Activated CD4-positive, alpha-beta T cell treated with anti-CD3 and anti-CD28 coated beads for 4 hours (primary cell): ENCODE measurements around the gene AIFM1.

Experiments
- DNase-seq, 2 donors: peaks; one replicate each; pipeline ENCODE4 v3.0.0-alpha.2; 2020

Gene AIFM1

DNA sequence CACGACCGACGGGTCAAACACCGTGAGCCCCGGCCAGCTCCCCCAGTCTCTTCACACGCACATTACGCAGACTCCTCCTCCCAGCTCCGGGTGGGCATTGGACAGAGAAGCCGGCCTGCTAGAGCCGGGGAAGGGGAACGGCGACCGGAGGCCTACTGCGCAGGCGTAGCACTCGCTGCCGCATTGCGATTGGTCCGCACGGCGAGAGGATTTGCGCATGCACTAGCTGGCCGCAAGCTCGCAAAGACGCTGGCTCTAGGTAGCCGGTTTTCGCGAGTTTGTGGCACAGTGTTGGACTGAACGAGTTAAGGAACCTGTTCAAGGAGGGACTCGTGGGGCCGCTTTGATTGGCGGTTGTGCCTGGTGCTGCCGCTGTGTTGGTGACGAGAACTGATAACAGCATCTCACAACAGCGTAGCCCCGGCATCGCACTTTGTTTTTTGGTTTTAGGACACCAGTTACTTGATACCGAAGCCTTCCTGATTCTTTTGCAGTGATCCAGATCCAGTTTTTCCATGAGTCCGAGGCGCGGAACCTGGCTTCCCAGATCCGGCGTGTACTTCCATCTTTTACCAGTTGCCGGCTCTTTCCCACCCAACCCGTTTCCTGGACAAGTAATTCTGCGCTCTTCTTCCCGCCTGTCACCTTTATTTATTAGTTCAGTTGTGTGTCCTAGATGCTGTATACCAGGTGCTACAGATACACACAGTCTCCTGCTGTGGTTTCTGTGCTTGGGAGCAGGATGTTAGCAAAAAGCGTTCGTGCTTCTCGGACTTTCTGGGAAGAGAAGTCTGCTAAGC, at the start of gene AIFM1:
Gene AIFM1 (minus strand): TSS at position 139 of the 800 bp plus-strand sequence. CDS start 185 bp downstream, outside the sequence.
- peak; percentile 77 to 82 for DNase-seq

DNA sequence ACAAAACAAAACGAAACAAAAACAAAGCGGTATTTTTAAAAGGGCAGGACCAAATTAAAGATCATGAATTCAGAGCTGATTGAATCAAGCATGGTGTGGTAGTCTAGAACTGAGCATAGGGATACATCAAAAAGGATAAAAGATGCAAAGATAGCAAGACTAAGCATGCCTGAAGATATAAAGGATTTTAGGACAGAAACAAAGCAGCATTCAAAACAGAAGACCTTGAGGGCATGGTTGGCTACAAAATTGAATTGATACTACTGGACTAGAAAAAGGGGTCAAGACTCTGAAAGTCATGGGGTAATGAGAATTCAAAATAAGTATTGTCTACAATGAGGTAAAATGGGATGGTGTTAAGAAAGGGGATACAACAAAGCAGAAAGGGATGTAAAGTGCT, 47.7 kb upstream of the AIFM1 start:
- DNase-seq: no peak

DNA sequence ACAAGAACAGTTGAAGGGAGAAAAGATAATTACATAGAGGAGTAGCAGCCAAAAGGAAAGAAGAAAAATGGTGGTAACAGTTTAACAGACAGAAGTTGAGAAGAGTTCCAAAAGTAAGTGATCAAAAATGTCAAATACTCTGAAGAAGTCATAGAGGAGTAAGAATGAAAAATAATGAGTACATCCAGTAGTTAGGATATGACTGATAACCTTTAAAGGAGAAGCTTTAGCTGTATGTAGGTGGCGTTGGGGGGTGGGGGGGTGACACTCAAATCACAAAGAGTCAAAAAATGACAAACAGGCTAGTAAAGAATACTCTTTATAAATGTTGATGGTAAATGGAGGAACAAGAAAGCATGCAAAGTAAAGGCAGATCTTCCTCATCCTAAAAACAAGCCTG, 46.7 kb upstream of the AIFM1 start:
- DNase-seq: no peak

DNA sequence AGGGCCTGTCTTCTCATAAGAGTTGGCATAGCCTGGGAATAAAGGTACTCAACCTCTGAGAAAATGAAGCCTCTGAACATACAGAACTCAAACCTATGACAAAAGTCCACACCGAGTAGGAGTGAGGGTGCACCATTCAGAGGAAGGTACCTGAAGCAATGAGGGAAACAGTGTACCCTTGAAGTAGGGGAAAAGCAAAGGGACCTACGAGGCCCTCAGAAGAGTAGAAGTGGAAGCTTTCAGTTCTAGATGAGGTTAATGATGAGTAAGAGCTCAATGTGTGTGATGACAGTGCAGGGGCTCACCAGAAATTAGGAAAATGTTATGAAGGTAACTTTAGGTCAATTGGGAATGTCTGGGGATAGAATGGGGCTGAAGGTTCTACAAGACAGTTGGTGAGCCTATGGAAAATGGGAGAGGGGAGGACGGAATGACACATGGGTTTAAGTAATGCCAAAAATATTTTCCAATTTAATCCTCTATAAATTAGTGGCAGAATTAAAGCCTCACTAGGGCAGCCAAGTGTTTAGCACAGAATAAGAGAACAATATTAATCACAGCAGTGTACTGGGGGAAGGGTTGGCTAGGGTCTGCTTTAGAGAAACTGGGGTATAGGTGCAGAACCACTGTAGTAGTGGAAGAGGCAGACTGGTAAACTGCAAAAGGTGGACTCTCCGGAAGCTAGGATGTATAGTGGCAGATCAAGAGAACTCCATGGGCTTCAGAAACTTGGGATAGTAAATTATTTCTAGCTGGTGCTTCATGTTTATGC, 46.0 kb upstream of the AIFM1 start:
- DNase-seq: no peak

DNA sequence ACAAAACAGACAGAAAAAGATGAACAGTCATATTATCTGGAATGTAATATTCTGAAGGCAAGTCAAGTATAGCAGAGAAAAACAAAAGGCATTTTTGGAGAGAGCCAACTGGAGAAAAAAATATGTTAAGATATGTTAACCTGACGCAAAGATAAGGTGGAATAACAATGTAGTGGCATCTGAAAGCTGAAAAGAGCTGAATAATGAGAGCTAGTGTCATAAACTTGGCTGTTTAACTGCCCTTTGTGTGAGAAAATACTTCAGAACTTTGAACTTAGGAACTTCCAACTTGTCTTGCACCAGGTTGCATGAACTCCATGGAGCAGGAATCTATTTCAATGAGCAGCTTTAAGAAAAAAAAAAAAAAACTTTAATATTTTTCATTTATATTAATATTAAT, 39.0 kb upstream of the AIFM1 start:
- DNase-seq: no peak

DNA sequence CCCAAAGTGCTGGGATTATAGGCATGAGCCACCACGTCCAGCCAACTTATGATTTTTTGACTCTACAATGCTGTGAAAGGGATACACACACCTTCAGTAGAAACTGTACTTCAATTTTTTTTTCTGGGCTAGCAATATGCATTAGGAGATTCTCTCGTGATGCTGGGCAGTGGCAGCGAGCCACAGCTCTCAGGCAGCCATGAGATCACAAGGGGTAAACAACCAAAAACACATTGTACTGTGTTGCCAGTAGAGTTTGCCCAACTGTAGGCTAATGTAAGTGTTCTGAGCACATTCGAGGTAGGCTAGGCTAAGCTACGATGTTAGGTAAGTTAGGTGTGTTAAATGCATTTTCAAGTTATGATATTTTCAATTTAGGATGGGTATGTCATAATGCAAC, 31.8 kb upstream of the AIFM1 start:
- no peak for DNase-seq

DNA sequence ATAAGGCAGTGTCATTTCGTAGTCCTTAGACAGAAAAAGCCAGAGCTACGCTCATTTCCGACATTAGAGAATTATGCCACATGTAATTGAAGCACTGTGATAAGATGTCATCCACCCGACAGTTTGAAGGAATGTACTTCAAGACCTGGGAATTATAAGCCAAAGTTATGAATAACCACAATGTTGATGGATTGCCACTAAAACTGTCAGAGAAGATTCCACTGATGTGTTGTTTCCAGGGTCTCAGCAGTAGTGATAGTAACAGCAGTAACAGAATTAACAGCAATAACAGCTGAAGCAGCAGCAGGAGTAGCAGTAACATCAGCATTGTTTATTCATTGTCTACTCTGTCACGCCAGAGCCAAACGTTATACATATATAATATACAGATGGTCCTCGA, 30.8 kb upstream of the AIFM1 start:
- DNase-seq: no peak

DNA sequence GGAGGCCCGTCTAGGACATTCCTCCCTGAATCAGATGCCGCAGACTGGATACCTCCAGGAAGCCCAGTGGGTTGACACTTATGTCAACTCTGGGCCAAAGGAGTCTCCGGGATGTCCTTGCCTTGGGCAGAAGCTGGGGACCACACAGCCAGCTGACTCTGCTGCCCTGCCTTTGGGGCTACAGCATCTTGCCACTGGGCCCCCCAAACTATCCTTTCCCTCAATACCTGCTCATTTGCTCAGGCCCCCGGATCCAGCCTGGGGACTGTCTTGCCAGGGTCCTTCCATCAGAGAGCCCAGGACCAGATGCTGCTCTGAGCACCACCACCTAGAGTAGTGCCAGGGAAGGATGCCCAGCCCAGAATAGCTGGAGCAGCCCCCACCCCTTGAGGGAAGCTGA, 25.2 kb upstream of the AIFM1 start:
- no peak for DNase-seq

DNA sequence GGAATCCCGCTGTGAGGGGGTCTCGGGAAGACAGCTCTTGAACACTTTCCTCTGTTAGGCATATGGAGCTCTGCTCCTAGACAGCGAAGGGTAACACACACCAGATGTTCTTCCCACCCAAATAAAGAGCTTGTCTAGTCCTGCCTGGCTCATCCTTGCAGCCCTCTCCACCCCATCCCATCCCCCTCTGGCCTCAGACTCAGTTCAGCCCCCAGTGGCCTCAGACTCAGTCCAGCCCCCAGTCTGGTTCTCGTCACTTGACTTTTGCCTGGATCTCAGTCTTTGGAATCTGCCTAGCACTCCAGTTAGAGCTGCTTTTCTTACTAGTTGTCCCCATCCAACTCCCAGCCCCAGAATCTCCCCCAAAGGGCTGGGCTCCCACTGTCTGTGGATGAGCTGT, 21.0 kb upstream of the AIFM1 start:
- no peak for DNase-seq

DNA sequence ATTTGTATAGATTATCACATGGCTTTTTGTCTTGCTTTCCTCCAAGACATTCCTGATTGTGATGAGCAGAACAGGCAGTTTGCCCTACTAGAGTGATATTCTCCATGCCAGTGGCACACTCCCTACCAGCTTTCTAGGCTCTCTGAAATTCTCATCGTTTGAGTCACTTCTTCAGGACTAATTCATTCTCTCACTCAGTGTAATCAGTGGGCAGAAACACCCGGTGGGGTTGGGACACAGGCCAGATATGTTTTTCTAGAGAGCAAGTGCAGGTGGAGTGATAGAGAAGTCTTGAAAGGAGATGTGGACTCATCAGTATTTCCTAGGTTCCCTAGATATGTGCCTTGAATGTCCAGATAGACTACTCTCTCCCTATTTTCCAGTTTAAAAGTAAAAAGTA, 19.2 kb upstream of the AIFM1 start:
- DNase-seq: no peak

DNA sequence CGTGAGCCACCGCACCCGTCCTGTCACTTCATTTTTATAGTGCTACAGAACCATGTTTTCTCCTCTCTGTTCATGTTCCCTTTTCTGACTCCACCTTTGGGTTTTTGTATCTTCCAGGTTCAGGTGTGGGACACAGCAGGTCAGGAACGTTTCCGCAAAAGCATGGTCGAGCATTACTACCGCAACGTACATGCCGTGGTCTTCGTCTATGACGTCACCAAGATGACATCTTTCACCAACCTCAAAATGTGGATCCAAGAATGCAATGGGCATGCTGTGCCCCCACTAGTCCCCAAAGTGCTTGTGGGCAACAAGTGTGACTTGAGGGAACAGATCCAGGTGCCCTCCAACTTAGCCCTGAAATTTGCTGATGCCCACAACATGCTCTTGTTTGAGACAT, 18.5 kb upstream of the AIFM1 start:
- DNase-seq: no peak

DNA sequence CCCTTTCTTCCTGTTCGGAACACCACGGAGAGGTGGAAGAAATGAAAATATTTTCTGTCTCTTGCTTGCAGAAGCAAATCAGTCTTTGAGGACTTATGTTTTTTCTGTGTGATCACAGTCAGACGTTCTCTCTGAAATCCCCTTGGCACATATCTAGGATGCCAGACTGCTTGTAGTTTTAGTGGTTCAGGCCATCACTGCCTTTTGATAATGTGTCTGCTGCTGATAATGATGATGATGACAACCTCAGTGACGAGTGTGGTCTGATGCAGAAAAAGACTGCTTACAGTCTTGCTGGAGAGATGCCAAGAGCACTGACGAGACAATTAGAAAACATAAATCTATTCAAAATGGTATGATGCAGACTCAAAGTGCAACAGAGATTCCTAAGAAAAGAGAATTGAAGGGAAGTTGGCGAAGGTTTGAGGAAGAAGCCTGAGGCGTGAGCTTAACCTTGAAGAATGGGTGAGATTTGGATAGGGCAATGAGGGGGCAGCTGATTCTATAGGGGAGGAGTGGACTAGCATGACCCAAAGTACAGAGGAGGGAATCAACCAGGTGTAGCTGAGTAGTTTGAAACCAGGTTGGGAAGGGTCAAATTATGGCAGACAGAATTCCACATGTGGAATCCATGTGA, 14.1 kb upstream of the AIFM1 start:
- no peak for DNase-seq

DNA sequence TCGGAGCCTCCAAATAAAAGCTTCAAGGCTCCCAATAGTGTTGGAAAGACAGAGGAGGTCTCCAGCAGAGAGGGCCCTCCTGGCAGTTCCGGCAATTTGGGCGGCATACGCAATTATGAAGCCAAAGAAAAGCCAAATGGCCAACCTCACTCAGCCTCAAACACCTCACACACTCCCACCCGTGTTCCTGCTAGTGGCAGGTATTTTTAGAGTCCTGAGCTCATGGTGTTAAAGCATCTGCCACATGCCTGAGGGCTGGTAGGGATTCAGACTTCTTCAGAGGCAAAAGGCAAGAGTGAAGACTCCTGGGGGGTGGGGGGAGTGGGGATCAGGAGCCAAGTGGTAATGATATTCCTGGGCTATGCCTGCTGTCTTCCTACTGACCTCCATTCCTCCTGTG, 13.5 kb upstream of the AIFM1 start:
- no peak for DNase-seq

DNA sequence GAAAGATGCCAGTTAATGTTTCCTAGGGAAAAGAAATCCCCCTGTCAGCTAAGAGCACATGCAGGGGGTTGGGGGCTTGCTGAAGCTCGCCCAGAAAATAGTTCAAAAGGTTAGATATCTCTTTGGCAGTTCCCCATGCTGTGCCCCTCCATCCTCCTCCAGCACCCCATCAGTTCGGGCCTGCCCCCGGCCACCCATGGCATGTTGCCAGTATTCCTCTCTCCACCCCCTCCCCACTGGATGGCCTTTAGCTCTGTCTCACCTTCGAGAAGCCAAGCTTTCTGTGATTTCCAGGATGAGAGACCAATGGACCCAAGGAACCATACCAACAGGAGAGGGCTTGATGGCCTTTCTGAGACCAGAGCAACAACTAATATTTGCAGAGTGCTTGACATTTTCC, 11.3 kb upstream of the AIFM1 start:
- DNase-seq: no peak

DNA sequence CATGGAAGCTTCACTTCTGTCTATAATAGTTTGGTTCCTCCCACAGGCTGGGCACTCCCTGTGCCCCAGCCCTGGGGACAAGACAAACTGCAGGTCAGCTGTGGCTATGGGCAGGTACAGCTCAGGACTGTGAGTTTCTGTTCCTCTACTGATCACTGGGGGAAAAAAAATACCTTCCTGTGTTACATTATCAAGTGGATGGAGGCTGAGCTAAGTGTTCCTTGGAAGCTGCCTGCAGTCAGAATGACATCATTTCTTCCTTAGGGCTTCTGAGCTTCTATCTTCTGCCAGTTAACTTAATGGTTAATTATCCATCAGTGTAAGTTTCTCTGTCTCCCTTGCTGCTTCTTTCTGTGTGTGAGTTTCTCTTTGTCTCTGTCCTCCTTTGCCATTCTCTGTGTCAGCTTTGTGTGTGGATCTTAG, 10.7 kb upstream of the AIFM1 start:
- no peak for DNase-seq

DNA sequence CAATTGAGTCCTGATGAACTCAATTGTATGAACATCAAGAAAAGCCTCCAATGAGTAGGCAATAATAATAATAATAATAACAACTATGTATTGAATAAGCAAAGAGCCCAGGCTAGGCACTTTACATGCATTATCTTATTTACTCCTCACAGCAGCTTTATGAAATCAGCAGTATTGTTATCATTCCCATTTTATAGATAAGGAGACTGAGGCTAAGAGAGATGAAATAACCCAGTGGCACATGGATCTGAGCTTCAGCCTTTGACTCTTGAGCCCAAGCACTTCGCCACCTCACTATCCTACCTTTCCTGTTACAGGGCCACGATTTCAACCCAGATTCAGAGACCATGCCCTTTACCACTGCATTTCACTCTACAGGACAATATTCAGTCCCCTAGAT, 9.3 kb upstream of the AIFM1 start:
- no peak for DNase-seq

DNA sequence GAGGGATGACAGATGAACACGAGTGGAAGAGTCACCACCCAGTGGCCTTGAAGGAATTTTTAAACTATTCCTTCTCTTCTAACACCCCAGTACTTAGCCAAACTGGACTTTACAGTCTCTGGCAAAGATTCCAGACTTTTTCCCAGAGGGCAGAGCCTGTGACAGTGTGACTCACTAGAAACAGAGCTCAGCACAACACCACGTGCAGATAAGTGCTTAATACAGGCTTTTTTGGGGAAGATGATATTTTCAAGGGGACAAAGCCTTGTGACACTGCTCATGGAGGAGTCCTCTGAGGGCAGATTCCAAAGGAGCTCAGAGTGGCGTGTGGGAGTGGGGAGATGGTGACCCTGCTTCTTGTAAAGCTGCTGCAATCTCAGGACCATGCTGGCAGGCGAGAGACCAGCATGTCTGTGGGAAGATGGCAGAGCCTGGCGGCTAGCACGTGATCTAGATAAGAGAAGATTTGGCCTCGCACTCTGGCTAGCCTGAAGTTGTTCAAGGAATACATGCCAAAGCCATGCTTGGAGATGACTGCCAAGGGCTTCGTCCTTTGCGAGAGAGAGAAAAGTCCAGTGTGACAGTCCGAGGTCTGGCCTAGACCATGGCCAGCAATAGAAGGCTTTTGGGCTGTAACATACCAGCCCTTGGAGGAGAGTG, 8.5 kb upstream of the AIFM1 start:
- no peak for DNase-seq

DNA sequence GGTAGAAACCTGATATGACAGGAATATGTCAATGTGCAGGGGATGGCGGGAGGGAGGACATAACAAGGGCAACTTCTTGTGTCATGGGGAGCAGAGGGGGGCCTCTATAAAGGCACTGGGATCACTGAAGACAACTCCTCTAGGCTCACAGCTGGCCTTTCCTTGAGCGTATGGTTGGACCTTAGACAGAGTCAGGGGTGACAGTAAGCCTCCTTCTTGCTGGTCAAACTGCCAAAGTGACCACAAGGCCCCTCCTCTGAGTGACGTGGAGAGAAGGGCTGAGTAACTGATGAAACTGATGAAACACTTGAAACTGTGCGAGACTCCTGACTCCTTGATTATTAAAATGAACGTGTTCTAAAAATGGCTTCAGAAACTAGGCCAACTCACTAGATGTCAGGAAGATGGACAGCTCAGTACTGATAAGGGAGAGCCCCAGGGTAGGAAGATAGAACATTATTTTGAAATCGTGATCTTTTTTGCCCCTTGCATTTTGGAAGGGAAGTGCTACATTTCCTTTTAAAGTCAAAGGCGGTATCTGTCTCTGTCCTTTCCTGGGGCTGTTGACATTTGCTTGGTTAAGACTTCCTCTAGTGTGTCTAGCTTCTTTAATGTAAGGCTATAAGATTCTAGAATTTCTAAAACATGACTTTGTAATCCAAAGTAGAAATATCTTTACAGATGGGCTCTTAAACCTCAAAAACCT, 7.7 kb upstream of the AIFM1 start:
- no peak for DNase-seq

DNA sequence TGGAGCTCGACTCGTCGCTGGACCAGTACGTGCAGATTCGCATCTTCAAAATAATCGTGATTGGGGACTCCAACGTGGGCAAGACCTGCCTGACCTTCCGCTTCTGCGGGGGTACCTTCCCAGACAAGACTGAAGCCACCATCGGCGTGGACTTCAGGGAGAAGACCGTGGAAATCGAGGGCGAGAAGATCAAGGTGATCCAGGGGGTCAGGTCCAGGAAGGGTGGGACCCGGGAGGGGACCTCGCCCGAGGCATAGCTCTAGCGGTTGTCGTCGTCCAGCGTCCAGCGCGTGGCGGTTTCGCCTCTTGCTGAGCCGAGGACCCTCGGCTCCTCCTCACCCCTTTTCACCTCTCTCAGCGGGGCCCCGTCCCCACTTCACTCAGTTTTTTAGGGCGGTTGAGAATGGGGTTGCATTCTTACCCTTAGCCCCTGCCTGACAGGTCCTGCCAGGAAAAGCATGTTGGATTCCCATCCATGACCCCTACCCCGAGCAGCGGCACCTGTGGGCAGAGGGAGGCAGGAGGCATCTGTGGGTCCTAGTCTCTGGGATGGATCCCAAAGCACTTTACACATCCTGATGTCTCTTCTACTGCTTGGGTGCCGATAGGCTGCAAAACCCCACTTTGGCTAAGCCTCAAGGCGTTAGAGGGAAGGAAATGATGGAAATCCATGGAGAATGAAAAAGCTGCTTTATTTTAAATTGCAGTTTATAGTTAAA, 6.6 kb upstream of the AIFM1 start:
- DNase-seq: no peak

DNA sequence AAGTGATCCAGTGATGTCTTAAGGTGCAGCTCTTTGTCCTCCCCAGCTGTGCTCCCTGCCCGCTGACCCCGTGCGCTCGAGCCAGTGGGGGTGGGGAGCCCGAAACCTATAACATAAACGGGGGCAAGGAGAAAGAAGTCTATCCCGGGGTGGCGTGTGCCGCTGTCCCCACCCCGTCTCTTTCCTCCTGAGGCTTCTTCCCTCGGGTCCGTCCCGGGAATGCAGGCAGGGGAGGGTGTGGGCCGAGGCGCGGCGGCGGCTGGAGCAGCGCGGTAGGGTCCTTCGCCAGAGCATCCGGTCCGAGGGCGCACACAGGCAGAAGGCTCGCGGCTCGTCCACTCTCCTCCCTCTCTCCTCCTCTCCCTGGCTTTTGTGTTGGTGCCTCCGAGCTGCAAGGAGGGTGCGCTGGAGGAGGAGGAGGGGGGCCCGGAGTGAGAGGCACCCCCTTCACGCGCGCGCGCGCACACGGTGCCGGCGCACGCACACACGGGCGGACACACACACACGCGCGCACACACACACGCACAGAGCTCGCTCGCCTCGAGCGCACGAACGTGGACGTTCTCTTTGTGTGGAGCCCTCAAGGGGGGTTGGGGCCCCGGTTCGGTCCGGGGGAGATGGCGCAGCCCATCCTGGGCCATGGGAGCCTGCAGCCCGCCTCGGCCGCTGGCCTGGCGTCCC, 5.9 kb upstream of the AIFM1 start, which contains the start of gene RAB33A:
Gene RAB33A (plus strand): TSS at position 517 of the 681 bp plus-strand sequence. CDS start 101 bp downstream, at position 618.
- peak; percentile 30 to 36 for DNase-seq

DNA sequence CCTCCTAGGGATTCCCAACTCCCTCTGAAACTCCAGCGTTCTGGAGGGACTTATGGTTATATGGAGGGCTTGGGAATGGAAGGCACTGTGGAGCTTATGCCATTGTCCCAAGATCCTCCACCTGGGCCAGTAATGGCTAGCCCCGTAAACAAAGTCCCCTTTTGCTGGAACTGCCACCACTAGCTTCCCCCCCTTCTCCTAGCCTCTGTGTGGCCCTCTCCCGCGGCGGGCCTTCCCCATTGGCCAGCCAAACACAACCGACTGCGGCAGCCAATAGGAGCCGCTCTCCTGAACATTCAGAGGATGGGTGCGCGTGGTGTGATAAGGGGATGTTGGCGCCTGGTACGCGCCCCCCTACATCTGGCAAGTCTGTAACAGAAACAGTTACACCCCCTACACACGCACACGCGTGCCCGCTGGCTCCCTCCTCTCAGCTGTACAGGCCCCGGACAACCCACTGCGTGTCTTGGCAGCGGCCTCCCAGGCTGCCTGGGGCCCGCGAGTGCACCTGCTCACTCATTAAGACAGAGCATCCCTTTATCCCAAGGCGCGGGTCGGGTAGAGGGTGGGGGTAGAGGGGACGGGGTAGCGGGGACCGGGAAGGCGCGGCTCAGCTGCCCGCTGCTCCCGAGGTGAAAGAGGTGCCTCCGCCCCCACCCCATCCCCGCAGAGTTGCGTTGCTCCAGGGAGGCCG, 5.3 kb upstream of the AIFM1 start:
- peak; percentile 45 to 49 for DNase-seq
